GM21576 (cell line): Measurements from ENCODE around the gene EFNB3.

Experiments
- ATAC-seq: cut with Tn5 transposase; IDR thresholded peaks from one replicate; pipeline ENCODE4 v1.9.1; 2021; ENCODE audit warnings: mild to moderate bottlenecking, moderate library complexity; ENCODE audit not compliant: unreplicated experiment

The EFNB3 gene

DNA sequence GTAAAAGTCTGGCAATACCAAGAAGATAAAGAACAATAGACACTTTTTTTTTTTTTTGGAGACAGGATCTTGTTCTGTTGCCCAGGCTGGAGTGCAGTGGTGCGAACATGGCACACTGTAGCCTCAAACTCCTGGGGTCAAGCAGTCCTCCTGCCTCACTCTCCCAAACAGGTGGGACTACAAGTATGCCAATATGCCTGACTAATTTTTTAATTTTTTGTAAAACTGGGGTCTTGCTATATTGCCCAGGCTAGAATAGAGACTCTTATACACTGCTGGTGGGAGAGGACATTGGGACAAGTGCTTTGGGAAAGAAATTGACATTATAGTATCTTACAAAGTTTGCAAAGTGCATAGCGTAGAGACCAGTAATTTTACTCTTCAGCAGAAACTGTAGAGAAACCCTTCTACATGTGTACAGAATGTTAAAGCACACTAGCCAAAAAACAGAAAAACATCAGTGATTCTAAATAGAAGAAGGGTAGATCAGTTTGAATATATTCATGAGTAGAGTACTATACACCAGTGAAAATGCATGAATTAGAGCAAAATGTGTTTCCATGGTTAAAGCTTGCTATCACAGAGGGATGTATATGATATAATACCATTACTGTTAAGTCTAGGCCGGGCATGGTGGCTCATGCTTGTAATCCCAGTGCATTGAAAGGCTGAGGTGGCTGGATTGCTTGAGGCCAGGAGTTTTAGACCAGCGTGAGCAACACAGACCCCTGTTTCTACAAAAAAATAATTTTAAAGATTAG, 7.0 kb upstream of the EFNB3 start:
- ATAC-seq, result no peak

- no peak for ATAC-seq
These were observed 4.5 kb upstream of the EFNB3 start for GRCh38 chr17:7700510-7700909.

- no peak for ATAC-seq
These were observed 3.3 kb upstream of the EFNB3 start for GRCh38 chr17:7701681-7702080.

GRCh38 chr17:7702776-7703175, 2.2 kb upstream of the EFNB3 start:
- ATAC-seq, result no peak

- no peak for ATAC-seq
These were observed 1.2 kb upstream of the EFNB3 start for GRCh38 chr17:7703584-7704479.

- ATAC-seq, result no peak
These were observed 560 bp downstream of the EFNB3 start for GRCh38 chr17:7705269-7706255.

DNA sequence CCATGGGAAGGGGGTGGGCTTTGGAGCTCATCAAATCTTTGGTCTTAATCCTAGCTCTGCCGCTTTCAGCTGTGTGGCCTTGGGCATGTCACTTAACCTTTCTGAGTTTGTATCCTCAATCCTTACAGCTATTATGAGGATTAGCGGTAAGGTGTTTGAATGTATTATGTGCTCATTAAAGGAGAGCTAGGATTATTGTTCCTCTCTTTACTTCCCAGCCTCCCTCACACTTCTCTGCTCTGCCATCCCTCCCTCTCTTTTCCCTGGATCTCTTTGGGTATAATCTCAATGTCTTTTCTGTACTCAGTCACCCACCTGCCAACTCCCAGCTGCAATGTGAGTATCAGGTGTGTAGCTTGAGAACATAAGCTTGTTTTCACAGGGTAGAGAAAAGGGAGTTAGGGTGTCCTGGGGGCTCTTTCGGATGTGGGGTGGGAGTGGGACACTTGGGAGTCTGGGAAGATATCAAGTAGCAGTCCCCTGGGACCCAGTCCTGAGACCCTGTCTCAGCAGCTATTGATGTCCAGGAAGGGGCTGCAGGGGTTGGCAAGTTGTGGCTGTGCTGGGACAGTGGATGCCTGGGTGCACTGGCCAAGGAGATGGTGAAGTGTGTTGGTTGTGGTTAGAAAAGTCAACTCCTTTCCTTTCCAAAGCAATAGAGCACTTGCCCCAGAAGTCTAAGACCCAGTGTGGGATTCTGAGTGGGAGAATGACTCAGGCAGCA, 1.8 kb downstream of the EFNB3 start:
- no peak for ATAC-seq

- ATAC-seq, result no peak
These were observed 2.4 kb downstream of the EFNB3 start for GRCh38 chr17:7707446-7707845.

- ATAC-seq, result no peak
These were observed 3.1 kb downstream of the EFNB3 start for GRCh38 chr17:7707858-7708750.

DNA sequence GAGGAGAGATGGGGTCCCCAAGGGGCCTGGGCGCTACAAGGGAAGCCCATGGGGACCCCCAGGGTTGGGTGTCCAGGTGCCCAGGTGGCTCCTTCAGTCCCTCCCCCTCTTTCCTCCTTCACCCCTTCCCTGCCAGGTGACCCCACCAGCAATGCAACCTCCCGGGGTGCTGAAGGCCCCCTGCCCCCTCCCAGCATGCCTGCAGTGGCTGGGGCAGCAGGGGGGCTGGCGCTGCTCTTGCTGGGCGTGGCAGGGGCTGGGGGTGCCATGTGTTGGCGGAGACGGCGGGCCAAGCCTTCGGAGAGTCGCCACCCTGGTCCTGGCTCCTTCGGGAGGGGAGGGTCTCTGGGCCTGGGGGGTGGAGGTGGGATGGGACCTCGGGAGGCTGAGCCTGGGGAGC, 4.0 kb downstream of the EFNB3 start:
- ATAC-seq, result no peak

GRCh38 chr17:7710301-7710700, 5.3 kb downstream of the EFNB3 start:
- no peak for ATAC-seq

- no peak for ATAC-seq
These were observed 6.2 kb downstream of the EFNB3 start for GRCh38 chr17:7711051-7711755.

DNA sequence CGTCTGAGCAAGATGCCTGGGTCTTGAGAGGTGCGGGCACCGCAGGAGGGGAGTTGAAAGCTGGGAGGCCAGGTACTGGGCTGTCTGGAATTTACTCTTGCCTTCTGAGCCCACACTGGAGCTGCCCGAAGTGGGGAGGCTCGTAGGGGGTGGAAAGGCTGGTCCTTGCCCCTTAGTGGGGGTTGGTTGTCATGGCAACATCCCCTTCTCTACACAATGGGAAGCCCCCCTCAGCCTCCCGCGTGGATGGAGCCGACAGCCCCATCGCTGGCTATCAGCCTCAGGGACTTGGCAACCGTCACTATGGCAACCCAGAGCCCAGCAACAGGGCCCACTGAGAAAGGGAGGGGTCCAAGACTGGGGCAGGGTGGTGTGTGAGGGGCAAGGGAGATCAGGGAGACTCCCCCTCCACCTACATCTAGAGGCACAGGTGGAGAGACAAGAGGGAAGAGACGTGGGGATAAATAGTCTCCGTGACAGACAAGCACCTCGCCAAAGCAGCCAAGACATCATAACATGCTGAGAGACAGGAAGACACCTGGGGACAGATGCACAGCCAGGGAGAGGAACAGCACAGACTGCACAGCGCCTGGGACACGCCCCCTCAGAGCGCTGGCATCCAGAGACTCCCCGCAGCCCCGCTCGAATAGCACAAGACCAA, 7.2 kb downstream of the EFNB3 start:
- no peak for ATAC-seq

DNA sequence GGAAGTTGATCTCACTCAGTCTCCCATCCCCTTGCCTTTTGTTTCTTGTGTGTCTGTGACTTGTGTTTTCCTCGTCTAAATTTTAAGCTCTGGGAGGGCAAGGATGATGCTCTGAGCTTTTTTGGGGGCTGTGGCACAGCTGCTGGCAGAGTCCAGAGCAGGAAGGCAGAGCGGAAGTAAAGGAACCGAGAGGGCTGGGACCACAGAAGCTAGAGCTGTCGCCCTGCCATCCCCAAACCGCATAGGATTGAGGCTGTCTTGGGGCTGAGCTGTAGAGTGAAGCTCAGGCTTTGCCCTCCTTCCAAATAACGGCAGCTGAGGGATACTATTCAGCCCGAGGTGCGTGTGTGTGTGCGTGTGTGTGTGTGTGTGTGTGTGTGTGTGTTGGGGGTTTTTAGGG, 8.8 kb downstream of the EFNB3 start:
- ATAC-seq, result no peak

DNA sequence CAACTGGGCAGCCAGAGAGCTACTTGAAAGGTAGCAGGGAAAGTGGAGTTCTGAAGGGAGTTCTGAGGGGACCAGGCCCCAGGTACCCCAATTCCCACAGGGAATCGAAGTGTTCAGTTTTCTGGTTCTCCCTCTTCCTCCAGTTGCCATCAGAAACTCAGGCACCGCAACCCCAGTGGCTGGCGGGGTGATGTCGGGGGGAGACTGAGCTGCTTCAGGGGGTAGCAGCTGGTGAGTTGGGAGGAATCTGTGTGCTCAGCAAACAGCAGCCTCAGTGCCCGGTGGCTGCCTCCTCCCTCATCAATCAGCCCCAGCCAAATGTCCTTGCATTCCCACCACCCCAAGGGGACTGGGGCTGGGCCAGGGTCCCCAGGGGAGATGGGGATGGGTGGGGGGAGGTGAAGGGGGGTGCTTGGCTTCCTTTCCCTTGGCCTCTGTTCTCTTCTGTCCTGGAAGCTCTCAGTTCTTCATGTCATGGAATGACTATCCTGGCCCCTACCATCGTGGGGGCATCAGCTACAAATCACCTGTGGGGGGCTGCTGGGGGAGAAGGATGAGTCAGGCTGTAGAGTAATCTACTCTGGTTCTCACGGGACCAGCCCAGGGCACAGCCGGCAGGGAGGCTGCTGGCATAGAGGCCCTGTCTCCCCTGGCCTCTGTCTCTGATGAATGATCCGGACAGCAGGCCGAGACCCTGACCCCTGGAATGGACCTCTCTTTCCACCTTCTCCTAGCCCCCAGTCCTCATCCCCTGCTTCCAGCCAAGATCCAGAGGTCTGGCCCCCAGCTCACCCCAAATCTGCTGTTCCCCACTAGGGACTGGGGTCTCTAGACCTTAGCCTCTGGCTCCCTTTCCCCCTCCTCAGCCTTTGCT, 10.0 kb downstream of the EFNB3 start:
- ATAC-seq, result no peak

DNA sequence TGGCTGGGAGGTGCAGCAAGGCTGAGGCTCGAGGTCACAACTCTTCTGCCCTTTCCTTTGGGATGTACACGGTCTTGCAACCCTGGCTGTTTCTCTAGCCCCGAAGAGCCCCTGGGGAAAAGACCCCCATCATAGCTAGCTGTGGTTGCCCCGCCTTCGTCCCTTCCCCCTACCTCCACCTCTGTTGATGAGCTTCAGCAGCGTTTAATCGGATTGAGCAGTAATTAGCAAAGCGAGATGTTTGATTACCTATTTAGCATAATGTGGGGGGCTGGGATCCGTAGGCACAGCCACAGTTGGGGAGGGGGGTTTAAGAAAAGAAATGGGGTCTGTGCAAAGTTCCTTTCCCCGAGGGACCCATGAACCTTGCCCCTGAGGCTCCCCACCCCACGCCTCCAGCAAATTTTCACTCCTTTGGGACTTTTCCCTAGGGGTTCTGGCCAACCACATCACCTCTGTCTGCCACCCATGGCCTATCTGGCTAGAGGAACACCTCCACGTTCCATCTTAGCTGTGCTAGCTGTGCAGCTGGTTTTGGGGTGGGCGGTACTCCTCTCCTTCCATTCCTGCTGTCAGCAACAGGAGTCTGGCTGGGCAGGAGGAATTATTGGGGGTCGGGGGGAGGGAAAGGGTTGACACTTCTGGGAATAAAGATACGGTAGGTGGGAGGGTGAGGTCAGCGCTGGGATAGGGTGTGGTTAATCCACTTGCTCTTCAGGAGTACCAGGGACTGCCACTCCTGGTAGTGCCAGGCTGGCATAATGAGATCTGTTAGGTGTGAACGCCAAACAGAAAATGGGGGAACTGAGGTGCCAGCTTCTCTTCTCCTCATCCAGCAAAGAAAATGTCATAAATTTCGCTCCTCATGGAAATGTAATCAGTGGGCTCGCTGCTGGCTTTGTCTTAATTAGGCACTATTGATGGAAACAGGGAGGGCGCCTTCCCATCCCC, 11.2 kb downstream of the EFNB3 start:
- no peak for ATAC-seq
